CMK (cell line): ENCODE measurements around the gene LCOR.
"Not testable (repeated sequence)": the region's sequence is repeated elsewhere in the genome, so short reads cannot be mapped to it uniquely, and the experiment has no call there.

Source experiments
- DNase-seq: peaks from one replicate; pipeline ENCODE4 v3.0.0-alpha.2; 2010; ENCODE audit warnings: low read depth

Gene LCOR

DNA sequence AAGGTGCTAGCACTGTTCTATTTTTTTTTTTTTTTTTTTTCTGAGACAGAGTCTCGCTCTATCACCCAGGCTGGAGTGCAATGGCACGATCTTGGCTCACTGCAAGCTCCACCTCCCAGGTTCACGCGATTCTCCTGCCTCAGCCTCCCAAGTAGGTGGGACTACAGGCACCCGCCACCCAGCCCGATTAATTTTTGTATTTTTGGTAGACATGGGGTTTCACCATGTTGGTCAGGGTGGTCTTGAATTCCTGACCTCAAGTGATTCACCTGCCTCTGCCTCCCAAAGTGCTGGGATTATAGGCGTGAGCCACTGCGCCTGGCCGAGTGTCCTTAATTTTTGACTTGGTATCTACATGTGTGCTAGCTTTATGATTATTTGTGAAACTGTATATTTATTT lies 201.7 kb downstream of the LCOR start:
- not testable (repeated sequence) for DNase-seq

DNA sequence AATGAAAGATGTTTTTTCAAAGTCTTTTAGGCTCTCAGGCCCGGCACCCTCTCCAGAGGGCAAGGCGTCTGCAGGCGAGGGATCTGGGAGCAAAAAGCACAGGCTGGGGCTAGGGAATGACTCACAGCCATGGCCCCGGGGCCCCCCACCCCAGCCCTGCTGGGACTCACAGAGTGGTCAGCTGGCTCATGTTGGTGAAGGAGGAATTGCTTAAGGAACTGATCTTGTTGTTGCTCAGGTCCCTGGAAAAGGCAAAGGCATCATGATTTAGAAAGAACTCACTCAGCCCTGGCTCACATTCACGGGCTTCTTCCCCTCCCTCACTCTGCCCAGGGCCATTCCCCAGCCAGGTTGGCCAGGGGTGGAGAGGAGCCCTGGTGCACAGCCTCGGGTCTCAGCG lies 202.2 kb downstream of the LCOR start:
- no peak for DNase-seq

DNA sequence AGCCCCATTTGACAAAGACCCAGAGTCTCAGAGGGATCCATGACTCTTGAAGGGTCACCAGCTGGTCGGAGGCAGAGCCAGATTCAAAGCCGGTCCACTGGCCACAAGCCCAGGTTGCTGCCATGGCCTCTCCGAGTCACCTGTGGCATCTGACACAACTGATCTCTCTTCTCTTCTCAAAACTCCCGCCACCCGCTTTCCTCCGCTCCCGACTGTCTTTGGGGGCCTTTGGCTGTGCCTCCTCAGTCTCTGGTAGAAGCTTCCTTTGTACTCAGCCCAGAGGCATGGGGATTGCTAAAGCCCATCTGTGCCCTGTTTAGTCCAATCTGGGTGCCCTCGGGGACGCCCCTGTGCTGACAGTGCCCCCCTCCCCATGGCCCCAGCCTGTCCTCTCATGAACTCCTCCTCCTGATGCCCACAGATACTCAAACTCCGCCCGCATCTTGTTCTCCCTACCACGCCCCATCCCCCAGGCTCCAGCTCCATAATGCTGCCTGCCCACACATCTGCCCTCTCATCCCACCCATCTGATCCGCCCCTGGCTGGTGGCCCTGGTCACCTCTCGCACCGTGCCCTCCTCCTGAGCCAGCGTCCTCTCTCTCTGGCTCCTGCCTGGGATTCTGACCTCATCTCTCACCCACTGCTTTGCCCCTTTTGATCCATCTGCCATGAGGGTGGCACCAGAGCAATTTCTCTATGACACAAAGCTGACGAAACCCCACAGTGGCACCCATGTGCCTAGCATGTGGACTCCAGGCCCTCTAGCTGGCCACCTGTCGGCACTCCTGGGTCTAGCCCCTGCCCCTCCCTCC lies 203.1 kb downstream of the LCOR start:
- DNase-seq = no peak

DNA sequence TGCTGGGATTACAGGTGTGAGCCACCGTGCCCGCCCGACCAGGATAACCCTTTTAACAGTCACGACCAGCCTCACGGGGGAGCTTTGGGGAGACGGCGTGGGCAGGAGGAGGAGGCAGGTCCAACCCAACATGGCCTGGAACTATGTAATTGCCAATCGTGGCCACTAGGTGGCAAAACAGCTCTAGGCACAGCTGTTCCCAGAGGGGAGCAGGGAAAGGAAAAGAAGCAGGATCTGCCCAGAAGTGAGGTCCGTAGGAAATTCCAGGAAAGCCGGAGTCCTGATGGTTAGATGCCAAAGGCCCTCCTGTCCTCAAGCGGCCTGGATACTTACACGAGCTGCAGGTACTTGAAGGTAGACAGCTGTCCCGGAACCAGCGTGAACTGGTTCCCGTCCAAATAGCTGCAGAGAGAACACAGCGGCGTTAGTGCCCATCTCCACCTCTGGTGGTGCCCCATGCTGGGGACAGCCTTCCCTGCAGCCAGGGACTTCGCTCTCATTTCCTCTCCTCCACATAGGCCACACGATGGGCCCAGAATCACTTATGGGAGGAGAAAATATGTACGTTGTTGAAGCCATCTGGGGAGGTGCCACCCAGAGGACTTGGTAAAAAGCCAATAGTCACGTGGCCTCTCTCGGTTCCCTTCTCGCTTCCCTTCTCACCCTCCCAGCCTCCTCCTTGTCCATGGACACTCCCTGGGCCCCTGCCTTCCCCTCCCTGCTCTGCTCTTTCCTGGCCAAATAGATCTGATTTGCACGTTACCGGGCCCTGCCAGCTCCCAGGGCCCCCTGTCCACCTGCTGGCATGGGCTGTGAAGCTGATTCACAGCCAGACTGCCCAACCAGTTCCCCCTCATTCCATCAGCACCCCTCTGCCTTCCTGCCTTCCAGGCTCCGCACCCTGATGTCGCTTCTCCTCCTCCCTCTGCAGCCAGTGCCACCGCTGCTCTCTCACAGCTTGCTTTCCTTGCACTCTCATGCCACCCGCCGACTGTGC lies 205.6 kb downstream of the LCOR start:
- peak; percentile 72 for DNase-seq

DNA sequence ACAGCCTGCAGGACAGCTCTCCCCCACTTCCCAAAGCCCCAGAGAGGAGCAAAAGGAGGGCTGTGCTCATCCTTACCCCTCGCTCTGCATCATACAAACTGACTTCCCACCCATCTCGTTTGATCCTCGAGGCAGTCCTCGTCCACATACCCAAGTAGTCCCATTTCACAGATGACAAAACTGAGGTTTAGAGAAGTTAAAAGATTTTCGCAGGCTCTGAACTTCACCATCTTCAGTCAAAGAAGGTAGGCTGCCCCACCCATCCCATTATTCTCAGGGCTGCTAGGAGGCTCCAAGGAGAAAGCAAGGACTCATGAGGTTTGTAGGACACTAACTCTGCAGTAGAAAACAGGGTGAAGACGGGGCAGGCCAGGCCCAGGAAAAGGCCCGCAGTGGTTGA lies 206.6 kb downstream of the LCOR start:
- DNase-seq = no peak

DNA sequence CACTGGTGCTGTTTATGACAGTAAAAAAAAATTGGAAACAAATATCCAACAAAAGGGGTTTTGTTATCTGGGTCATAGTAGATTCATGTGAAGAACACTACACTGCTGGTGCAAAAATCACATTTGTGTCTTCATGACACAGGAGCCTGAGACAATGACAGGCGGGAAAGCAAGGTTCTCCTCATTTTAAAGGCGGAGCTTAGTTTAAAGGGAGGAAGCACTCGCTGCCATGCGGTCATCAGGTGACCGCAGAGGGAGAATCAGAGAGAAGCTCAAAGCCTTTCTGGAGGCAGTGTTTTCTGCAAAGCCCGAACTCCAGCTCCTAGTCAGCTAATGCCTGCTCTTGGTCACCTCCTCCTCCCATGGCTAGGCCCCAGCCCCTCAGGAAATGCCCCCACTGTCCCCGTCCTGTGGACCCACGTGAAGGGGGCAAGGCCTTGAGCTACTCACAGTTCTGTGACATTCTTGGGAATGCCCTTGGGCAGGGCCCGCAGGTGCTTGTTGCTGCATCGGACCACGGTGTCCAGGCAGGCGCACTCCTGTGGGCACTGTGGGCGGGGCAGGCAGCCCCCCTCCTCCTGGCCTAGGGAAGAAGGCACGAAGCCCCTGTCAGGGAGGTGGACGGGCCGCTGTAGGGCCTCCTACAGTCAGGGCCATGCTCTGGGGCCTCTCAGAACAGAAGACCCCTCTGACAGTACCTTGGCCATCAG lies 207.6 kb downstream of the LCOR start:
- no peak for DNase-seq

DNA sequence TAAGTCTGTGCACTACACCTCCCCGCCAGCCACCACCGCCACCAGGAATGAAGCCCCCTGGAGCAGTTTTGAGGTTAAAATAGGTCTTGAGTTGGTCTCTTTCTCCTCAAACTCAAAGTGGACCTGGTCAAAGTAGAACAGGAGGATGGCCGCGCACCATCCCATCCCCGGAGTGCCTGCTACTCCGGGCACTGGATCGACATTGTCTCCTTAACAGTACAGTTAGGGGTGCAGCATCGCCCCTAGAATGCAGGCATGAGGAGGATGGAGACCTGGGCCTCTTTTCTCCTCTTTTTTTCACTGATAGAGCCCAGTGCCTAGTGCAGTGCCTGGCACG lies 208.1 kb downstream of the LCOR start:
- no peak for DNase-seq

DNA sequence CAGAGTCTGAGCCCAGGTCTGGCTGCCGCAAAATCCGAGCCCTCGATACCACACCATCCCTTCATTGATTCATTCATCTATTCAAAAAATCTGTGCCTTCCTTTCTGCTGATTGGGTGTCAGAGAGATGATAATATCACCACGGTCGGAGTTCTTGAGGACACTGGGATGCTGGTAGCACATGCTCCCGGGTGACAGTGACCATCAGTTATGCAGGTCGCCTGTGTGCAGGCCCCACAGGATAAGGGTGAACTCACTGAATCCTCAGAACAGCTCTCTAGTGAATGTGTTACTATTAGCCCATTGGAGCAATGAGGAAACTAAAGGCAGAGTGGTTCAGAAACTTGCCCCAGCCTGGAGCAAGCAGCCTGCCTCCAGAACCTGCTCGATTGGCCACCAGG lies 208.6 kb downstream of the LCOR start:
- no peak for DNase-seq

DNA sequence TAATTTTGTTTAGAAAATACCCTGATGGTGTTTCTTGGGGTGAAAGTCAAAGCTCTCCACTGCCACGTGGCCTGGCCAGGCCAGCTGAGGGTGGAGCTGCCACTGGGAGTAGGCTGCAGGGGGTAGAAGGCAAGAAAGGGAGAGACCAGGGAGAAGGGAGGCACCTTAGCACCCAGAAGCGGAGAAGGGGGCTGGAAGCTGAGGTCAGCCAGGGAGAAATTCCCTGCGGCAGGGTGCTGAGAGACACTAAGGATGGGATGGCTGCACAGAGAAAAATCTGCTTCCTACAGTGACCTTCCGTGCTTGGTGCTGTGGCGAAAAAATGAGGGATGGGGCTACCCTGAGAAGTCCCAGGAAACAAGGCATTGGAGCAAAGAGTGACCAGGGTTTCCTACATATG lies 210.0 kb downstream of the LCOR start:
- DNase-seq = no peak

DNA sequence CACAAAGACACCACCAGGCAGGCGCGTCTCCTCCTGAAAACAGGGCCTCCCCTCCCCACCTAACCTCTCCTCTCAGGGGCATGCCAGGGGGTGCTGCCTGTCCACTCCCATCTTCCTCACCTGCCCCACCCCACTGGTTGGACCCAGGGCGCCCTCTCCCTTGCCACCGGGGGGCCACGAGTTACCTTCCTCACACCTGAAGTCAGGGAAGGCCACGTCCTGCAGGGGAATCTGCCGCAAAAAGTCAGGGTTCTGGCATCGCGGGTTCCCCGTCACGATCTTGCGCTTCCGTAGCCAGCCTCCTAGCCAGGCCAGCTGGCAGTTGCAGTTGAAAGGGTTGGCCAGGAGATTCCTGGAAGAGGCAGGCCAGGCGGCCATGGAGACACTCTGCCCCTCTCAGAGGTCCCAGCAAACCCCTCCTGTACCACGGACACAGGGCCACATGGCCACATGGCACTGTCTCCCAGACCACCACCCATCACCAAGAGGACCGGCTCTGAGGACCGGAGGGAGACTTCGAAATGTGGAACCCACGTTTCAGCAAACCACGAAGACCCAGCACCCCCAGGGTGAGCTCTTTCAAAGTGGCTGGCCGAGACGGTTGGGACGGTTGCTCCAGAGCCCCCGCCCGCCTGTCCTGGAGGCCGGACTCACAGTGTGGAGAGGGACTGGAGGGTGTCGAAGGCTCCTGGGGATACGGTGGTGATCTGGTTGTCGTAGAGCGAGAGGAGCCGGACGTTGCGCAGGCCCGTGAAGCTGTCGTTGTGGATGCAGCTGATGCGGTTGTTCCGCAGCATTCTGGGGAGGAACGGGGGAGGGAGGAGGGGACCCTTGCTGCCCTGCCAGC lies 210.8 kb downstream of the LCOR start:
- no peak for DNase-seq

DNA sequence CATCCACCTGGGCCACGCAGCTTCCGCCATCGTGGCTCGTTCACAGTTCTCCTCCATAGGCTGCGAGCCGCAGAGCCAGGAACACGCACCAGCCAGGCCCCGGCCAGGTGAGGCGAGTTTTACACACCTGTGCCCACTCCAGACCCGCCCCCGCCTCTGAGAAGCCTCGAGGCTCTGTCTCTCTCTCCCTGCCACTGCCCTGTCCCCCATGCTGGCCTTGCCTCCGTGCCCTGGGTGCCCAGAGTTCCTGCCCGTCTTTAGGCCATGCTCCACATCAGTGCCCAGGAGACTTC lies 211.4 kb downstream of the LCOR start:
- DNase-seq = no peak
